Measurements from ENCODE around the gene NSUN7.
"Not testable (repeated sequence)": the region's sequence is repeated elsewhere in the genome, so short reads cannot be mapped to it uniquely, and the experiment has no call there.

NSUN7 gene, protein sequence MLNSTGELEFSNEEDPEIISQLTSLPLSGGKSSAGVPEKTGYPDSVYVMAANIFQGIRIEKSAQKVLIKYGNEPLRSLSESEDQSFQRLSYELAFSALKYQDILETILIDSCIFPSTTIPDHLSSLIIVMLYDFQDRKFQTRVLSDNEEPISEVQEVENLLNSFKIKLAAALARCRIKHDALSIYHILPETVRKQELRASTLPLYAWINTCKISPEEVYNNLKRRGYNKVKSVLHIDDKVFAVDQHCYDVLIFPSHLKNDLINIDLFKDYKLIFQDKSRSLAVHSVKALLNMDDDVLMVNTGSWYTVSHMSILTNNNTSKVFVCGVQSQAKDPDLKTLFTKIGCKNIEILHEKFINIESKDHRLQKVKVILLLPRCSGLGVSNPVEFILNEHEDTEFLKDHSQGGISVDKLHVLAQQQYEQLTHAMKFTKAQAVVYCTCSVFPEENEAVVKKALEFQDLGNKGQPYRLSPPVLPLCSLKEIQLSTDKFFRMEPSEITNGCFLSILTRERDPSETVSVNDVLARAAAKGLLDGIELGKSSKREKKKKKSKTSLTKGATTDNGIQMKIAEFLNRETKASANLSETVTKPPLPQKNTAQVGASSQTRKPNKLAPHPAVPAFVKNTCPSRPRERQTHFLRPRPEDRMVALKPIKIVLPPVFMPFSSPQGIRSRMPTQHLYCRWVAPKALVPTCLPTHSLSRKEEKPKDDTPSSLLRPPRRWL

DNA sequence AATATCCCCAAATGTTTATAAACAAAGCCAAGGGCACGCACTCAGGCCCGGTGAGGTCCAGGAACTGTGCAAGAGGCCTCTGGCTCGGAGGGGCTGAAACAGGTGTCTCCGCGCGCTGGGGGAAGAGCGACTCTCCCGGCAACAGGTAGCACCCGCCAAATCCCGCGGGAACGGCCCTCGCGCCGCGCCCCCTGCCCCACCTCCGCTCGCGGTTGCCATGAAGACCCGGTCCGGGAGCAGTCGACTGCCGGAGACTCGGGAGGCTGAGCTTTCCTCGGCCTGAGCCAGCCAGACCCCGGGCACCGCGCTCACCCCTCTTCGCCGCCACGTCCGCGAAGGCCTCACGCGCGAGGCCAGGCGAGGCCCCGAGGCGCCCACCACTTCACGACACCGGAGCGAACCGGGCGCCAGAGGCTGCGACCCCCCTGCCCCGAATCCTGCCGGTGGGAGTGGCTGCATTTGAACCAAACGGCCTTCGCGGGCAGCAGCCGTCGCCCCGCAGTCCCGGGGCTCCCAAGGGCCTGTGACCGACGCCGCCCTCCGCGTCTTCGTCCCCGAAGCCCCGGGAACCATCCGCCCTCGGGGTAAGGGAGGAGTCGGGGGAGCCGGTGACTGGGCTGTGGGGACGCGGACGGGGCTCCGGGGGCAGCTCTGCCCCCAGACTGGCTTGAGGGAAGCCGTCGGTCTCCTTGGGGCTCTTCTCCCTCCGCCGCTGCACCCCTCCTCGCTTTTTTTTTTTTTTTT is at the start of gene NSUN7:
Gene NSUN7, plus strand, starts transcription at position 239 of the 744 bp plus-strand sequence. CDS start 739 bp downstream, outside the sequence.
- peak; percentile 27 for DNase-seq

DNA sequence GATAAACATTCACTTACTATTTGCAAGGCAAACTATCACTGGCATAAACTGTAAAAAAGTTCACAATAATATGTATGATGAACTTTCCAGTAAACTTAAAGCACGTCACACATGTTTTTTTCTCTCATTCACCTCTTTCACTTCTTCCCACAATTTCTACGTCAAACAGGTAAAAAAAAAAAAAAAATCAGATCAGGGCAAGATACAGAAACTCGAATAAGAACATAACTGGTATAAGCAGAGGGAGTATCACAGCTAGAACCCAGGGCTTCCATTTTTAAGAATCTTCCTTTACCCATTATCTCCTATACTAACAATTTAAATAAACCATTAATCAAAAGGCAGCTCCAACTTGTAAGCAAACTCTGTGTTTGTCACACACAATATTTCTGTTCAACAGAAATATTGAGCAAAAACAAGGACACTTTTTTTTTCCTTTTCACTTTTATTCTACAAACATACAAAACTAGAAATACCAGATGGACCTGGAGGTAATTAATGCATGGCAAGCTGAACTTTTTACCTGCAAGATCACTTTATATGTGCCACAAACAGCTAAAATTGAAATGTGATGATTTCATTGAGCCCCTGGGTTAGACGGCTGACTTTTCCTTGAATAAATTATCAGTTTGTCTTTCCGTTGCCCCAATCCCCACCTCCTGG is 47.5 kb upstream of the NSUN7 start:
- DNase-seq, result no peak

DNA sequence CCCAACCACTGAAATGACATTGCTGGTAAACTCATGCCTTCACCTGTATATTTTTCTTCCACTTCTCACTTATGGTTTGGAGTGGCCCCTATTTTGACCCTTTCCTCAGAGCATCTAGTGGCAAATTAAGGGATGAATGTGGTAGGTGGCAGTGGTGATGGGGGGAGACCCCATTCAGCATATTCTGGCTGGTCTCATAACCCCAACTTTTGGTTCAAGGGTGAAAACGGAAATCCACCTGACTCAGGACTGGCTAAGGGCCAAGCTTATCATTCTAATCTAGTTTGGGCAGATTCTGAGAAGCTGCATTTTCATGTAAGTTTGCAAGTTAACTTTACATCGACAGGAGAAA is 47.0 kb upstream of the NSUN7 start:
- DNase-seq, result no peak

DNA sequence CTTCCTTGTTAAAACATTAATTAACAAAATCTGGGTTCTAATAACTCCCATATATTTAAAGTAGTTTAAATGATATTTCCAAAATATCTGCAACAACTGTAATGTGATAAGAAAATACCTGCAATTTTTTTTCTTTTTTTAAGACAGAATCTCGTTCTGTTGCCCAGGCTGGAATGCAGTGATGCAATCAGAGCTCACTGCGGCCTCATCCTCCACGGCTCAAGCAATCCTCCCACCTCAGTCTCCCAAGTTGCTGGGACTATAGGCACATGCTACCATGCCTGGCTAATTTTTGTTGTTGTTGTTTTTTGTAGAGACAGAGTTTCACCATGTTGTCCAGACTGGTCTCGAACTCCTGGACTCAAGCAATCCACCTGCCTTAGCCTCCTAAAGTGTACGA is 45.7 kb upstream of the NSUN7 start:
- no peak for DNase-seq

DNA sequence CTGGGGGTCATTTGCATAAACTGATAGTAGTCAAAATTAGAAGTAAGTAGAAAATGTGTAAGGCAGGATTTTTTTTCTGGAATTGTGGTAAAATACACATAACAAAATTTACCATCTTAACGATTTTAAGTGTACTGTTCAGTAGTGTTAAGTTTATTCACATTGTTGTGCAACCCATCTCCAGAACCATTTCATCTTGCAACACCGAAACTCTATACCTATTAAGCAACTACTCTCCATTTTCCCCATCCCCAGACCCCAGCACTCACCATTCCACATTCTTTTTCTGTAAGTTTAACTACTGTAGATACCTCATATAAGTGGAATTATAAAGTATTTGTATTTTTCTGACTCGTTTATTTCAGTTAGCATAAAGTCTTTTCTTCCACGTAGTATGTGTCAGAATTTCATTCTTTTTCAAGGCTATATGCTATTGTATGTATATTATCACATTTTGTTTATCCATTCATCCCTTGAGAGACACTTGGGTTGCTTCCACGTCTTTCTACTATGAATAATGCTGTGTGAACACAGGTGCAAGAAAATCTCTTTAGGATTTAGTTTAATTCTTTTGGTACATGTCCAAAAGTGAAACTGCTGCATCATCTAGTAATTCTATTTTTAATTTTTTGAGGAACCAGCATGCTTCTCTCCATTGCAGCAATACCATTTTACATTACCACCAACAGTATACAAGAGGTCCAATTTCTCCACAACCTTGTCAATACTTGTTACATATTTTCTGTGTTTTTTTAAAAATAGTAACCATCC is 39.1 kb upstream of the NSUN7 start:
- DNase-seq, result no peak

DNA sequence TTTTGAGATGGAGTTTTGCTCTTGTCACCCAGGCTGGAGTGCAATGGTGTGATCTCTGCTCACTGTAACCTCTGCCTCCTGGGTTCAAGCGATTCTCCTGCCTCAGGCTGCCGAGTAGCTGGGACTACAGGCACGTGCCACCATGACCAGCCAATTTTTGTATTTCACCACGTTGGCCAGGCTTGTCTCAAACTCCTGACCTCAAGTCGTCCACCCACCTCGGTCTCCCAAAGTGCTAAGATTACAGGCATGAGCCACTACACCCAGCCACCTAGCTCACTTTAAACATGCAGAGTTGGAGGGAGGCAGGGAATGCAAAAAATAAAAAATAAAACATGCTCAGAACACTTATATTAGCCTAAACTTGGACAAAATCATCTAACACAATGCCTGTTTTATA is 36.8 kb upstream of the NSUN7 start:
- not testable (repeated sequence) for DNase-seq

DNA sequence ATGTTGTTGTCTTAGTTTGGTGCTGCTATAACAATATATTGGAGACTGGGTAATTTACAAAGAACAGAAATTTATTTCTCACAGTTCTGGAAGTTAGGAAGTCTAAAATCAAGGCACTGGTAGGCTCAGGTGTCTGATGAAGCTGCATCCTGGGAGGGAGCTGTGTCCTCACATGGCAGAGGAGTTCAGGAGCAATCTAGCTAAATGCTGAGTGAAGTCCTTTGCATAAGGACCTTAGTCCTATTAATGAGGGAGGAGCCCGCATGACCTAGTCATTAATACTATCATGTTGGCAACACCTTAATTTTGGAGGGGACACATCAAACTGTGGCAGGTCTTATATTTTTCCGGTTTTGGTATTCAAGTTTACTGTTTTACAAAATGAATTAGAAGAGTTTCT is 36.0 kb upstream of the NSUN7 start:
- DNase-seq, result no peak

DNA sequence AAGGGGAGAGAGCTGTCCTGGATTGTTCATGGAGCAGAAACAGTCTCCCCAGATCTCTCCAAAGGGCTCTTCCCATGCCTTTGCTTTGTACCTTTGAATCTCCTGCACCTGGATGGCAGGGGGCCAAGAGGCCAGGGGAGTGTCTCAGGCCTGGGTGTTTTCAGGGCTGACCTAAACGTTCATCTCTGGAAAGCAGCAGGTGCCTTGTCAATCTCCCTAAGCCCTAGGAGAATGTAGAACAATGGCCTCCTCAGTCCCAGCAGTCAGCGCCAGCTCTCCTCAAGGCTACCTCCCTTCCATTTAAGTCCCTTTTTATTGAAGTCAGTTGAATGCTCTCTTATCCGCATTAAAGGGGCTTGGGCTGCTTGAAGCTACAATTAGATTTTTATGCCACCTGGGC is 31.2 kb upstream of the NSUN7 start:
- DNase-seq, result no peak

DNA sequence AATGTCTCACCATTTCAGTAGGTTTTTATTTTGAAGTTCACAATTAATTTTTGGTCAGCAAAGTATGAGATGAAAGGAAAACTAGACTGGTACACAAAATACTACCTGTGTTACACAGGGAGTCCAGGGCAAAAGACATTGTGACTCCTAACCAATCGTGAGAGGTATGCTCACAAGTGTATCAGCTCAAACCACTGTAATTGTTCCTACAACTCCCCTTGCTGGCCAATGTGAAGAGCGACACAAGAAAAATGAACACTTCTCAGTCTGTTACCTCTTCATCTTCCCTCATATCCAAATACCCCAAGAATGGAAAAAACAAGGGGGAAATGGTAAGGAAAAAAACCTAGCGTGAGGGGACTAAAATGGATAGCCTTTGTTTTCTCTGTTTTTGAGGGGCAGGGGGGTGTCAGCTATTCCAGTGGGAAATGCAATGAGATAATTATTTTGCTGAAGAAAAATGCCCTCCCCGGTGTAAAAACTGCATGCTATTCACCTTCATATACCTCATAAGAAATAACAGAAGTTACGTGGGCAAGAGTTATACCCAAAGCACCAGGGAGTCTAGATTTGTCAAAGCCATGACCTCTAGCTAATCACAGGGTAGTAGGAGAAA is 30.6 kb upstream of the NSUN7 start:
- DNase-seq, result peak; percentile 58

DNA sequence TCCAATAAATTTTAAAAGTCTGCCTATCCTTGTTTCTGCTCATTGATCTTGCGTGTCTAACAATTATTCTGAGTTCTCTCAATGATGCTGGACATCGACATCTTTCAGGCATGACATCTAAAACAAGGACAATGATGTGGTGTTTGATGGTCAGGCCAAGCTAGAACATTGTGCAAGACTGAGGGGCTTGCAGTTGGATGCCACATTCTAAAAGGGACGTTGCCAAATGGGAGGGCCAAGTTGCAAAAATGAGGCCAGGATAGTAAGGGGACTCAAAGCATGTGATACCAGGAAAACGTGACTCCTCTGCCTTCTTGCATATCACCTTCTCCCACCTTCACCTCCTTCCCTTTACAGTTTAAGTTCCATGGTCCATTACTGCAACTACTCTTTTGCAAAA is 29.4 kb upstream of the NSUN7 start:
- no peak for DNase-seq

DNA sequence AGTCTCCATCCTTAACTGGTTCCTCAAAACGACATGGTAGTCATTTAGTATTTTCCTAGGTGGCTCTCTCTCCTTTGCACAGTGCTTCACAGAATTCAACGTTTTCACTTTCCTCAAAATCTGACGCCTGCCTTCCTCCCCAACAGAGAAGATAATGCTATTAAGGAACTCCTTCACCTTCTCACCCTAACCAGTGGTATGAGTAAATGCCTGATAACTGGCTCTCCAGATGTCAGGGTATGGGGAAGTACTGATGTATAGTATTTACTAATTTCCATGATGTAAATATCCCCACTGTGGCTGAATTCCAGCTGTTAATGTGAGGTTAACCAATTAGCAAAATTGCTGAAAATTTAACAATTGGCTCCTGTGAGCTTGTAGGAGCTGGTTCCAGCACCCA is 28.8 kb upstream of the NSUN7 start:
- DNase-seq, result no peak

DNA sequence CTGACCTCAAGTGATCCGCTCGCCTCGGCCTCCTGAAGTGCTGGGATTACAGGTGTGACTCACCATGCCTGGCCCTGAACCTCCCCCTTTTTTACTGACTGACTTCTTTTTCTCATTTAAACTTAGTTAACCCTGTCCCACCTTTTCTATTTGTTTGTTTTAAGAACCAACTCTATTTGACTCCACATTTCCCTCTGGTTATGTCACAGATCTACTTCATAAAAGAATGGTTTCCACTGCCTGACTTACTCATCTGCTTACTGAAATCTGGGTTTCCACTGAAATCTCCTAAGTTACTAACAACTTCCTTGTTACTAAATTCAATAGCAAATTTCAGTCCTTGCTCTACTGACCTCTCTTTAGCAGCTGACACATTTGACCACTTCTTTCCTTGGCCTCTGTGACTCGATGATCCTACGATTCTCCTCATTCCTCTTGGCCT is 28.0 kb upstream of the NSUN7 start:
- DNase-seq, result peak; percentile 33

DNA sequence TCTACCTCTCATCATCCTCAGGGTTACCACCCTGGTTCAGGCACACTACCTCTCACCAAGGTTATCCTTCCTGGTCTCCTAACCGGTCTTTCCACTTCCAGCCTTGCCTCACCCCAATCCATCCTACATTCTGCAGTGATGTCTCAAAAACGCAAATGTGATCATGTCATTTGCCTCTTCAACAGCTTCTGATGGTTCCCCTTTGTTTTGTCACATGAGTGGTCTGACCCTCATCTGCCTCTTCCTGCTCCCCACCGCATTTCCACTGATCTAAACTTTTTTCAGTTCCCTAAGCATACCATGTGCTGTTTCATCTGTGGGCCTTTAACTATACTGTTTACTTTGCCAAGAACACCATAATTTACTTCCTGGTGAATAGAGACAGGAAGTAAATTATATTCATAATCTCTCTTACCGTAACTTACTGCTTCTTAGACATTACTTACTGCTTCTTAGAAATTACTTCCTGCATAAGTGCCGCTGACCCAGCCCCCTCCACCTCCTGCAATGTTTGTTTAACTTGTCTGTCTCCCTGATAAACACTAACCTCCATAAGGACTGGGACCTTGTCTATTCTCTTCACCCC is 27.1 kb upstream of the NSUN7 start:
- no peak for DNase-seq

DNA sequence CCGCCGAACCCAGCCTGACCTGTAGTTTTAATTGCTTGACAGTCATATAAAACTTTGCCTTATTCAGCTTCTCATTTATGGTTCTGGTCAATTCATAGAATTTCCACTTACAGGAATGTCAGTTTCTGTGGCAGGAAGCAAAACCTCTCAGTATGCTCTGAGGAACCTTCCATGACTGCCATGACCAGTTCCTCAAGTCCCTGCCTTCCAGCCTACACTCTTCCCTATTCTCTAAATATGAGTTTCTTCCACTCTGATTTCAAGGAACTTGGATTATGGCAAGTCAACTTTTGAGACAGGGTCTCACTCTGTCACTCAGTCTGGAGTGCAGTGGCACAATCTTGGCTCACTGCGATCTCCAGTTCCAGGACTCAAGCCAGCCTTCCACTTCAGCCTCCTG is 26.0 kb upstream of the NSUN7 start:
- DNase-seq, result no peak

DNA sequence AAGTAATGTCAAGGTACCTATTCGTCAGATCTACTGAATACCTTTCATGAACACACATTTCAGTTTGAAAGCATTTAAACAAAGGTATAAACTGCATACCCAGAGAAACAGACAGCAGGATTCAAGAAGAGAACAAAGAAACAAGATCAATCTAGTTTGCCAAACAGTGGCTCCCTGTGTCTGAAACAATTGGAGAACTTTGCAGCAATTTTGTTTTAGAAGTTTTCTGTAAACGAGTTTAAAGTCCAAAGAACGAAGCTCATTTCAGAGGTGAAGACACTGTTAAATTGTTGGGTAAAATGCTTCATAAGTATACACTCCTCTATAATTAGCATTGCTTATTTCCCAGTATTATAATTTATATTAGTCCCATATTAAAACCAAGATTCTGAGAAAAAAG is 21.4 kb upstream of the NSUN7 start:
- no peak for DNase-seq

DNA sequence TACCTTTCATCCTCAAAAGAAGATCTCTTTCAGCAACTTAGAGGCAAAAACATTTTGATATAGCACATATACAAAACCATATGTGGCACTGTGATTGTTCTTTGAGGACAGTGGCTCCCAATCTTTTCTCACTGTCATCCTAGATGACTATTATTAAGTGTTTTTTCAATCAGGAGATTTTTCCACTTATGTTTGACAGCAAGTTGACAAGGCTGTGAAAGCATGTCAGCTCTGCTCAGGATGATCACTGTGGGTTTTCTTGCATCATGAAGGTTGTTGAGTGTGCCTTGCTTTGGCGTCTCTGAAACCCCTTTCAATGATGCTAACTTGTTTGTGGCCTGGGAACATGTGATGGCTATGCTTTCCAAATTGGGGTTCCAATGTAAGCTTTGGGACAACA is 20.2 kb upstream of the NSUN7 start:
- DNase-seq, result no peak

DNA sequence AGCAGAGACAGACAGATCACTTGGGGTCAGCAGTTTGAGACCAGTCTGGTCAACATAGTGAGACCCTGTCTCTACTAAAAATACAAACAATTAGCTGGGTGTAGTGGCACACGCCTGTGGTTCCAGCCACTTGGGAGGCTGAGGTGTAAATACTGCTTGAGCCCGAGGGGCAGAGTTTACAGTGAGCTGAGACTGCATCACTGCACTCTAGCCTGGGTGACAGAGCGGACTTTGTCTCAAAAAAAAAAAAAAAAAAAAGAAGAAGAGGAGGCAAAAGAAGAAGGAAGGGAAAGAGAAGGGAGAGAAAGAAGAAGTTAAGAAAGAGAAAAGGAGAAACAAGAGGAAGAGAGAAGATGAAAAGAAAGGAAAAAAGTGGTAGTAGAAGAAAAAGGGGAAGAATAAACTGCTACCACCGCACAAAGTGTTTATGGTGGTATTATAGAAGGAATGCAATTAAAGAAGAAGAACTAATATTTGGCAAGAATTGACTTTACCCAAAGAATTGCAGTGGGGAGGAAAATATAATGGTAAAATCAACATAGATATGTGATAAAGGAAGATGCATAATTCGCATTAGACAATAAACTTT is 19.6 kb upstream of the NSUN7 start:
- DNase-seq, result no peak

DNA sequence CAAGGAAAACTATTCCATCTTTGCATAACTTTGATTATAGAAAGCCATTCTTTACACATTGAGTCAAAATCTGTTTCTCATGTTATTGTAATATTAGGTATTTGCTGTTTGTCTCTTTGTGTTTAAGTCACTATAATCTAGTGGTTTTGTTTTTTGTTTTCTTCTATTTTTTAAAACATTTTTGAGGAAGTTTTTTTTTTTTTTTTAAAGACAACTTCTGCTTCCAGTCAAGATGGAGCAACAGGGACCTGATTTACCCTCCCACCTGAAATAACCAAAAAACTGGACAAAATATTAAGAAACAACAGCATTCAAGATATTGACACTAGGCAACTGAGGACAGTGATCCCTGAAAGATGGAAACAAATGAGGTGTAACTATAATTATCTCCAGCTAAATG is 18.4 kb upstream of the NSUN7 start:
- no peak for DNase-seq

DNA sequence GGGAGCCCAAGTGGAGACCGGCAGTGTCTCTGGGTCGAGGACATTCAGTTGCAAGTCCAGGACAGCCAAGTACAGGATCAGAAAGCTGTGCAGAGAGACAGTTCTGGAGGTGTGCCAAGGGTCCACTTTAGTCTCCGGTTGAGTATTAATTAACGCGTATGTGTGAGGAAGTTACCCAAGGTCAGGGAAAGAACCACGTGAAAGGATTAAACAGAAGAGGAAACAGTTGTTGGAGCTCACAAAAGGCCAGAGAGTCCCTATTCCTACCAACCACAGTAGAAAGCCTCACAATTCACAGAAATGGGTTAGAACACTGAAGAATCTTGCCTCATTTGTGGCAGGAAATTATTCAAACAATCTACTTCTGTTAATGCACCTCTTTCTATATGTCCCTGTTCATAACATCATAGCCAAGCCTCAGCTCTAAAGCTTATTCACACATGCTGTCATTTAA is 17.9 kb upstream of the NSUN7 start:
- no peak for DNase-seq

DNA sequence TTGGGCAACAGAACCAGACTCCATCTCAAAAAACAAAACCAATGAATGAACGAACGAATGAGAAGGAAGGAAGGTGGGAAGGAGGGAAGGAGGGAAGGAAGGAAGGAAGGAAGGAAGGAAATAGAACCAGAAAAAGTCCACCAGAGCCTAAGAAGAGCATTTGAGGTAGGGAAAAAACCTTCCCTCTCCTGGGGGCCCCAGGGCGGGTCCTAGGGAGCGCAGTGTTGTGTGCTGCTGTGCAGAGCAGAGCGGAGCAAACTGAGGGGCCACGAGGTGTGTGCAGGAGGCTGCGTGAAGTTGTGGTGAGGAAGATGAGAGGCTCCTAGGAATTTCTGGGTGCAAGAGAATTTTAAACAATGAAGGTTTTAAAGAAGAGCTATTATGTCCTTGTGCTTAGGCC is 16.0 kb upstream of the NSUN7 start:
- DNase-seq, result no peak

DNA sequence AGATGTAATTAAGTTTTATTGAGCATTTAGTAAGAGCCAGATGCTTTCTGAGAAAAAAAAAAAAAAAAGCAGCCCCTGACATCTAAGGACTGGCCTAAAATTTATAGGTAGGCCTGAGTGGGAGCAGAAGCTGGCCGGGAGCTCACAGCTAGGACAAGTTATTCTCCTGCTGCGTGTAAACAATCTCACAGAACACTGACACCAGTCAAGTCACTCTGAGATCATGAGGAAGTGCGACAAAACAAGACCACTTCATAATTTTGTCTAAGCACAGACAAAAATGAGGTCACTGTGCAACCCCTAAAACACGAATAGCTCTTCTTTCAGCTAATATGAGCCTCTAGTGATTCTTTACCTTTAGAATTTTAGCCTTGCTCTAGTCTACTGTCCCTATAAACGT is 15.3 kb upstream of the NSUN7 start:
- DNase-seq, result no peak

All from kidney glomerular epithelial cell (primary cell).